Measurements from ENCODE around the gene PKIG. TPM values are rescaled to one million over a fixed set of nuclear protein-coding genes. Genes with fewer than 3 reads are reported as not detected.

PKIG gene
- total RNA-seq, 1 experiment from 2014 or later = 66.3 TPM

GRCh38 chr20:44601236-44601671, 18.9 kb downstream of the PKIG start:
- ATAC-seq = no peak

GRCh38 chr20:44601801-44602204, 19.4 kb downstream of the PKIG start:
- ATAC-seq = peak; percentile 42; the same call in 1 of the 2 replicates
- CTCF ChIA-PET = no interaction called here
- Histone ChIP-seq H3K36me3 (ENCODE audit: control insufficient read depth, insufficient read depth, low read length) (no peaks in the 10 kb centered on the region), H3K27me3 (ENCODE audit: control insufficient read depth, insufficient read depth, low read length) (no peaks in the 10 kb centered on the region), H3K4me1 (ENCODE audit: control insufficient read depth, insufficient read depth, low read length) (peaks cover 12% of the 10 kb centered on the region), H3K27ac (ENCODE audit: low read length) (peak overlapping the region; percentile 29), H3K9me3 (ENCODE audit: control insufficient read depth, insufficient read depth, low read depth, low read length) (no peaks in the 10 kb centered on the region), H3K4me3 (ENCODE audit: low read depth in 2 of 2, low read length in 2 of 2) (no peak overlapping the region)
- in situ Hi-C loops (cut with HindIII; ENCODE audit: low pct_unique_long_range_greater_than_20kb, low sequenced_read_pairs) (no loop called here), intact Hi-C loops (cut with micrococcal nuclease; ENCODE audit: unreplicated experiment) (loop anchor here (5.0 to 10.0 kb wide), 3 partner anchors 67 to 387 kb away; partner anchors contain the start of gene OSER1)
- BruUV-seq (replicated peaks) = no TSS peak
- POLR2A ChIA-PET = interaction anchor here (0.7 kb wide), 1 partner anchor 235 kb away, joined by 3 read pairs; no protein-coding TSS in a partner anchor
- TF ChIP-seq SIN3A (IDR thresholded peaks at IDR 0.05; ENCODE audit: borderline replicate concordance, insufficient read depth, low read depth, low read length) (no peak), TCF7L2 (IDR thresholded peaks at IDR 0.05; ENCODE audit: low read depth, low read length) (no peak), REST (IDR thresholded peaks at IDR 0.05; ENCODE audit: insufficient read depth in 1 of 2, low read depth in 2 of 2, low read length in 1 of 2) (no peak), CTCF (IDR thresholded peaks at IDR 0.05) (no peak), POLR2AphosphoS5 (IDR thresholded peaks at IDR 0.05; ENCODE audit: low read depth, low read length) (no peak)
- no peak for DNase-seq (ENCODE audit: low read depth, low spot score)

More at GRCh38 chr20:44601236-44601671, 18.9 kb downstream of the PKIG start:
- Histone ChIP-seq H3K27me3 (ENCODE audit: control insufficient read depth, insufficient read depth, low read length) (no peaks in the 10 kb centered on the region), H3K9me3 (ENCODE audit: control insufficient read depth, insufficient read depth, low read depth, low read length) (no peaks in the 10 kb centered on the region), H3K27ac (ENCODE audit: low read length) (peak overlapping the region; percentile 29), H3K4me3 (ENCODE audit: low read depth in 2 of 2, low read length in 2 of 2) (no peak overlapping the region), H3K36me3 (ENCODE audit: control insufficient read depth, insufficient read depth, low read length) (no peaks in the 10 kb centered on the region), H3K4me1 (ENCODE audit: control insufficient read depth, insufficient read depth, low read length) (peaks cover 13% of the 10 kb centered on the region)
- in situ Hi-C loops (cut with HindIII; ENCODE audit: low pct_unique_long_range_greater_than_20kb, low sequenced_read_pairs) (no loop called here), intact Hi-C loops (cut with micrococcal nuclease; ENCODE audit: unreplicated experiment) (loop anchor here (5.0 to 10.0 kb wide), 3 partner anchors 66 to 386 kb away; partner anchors contain the start of gene OSER1)
- CTCF ChIA-PET = no interaction called here
- POLR2A ChIA-PET = interaction anchor here (0.7 kb wide), 1 partner anchor 236 kb away, joined by 3 read pairs; no protein-coding TSS in a partner anchor
- DNase-seq (ENCODE audit: low read depth, low spot score) = no peak
- TF ChIP-seq REST (IDR thresholded peaks at IDR 0.05; ENCODE audit: insufficient read depth in 1 of 2, low read depth in 2 of 2, low read length in 1 of 2) = no peak
- no peak for TF ChIP-seq TCF7L2 (IDR thresholded peaks at IDR 0.05; ENCODE audit: low read depth, low read length)
- TF ChIP-seq CTCF (IDR thresholded peaks at IDR 0.05) = no peak
- no peak for TF ChIP-seq SIN3A (IDR thresholded peaks at IDR 0.05; ENCODE audit: borderline replicate concordance, insufficient read depth, low read depth, low read length)
- TF ChIP-seq POLR2AphosphoS5 (IDR thresholded peaks at IDR 0.05; ENCODE audit: low read depth, low read length) = no peak
- BruUV-seq (replicated peaks) = no TSS peak

Data from Panc1 (cell line).